WTC11 (cell line): ENCODE results near the gene METTL22.

Source experiments
- ATF2 ChIP-seq: sonication (generic); formaldehyde crosslinking; IDR thresholded peaks from 2 replicates; pipeline ENCODE4 v1.8.1; 2022; ENCODE audit warnings: low read depth, missing genetic modification reagents, borderline replicate concordance
- CTCF ChIP-seq: fragments of 200-600 bp; IDR thresholded peaks from 2 replicates; pipeline ENCODE4 v1.8.0; 2022; ENCODE audit warnings: antibody characterized with exemption
- ELF4 ChIP-seq: sonication (generic); formaldehyde crosslinking; IDR thresholded peaks from 2 replicates; pipeline ENCODE4 v1.8.1; 2022; ENCODE audit warnings: low read depth, mild to moderate bottlenecking, moderate library complexity, missing genetic modification reagents
- IRF1 ChIP-seq: sonication (generic); formaldehyde crosslinking; IDR thresholded peaks from 2 replicates; pipeline ENCODE4 v1.8.0; 2023; ENCODE audit warnings: missing genetic modification reagents
- MAX ChIP-seq: sonication (generic); formaldehyde crosslinking; IDR thresholded peaks from 2 replicates; pipeline ENCODE4 v1.8.0; 2022; ENCODE audit warnings: mild to moderate bottlenecking, missing genetic modification reagents
- RORB ChIP-seq: fragments of 250-450 bp; sonication (Bioruptor Pico); IDR thresholded peaks from 2 replicates; pipeline ENCODE4 v1.9.0; 2021; ENCODE audit warnings: mild to moderate bottlenecking
- STAT6 ChIP-seq: sonication (generic); formaldehyde crosslinking; conservative IDR thresholded peaks from 2 replicates; pipeline ENCODE4 v1.8.1; 2023; ENCODE audit warnings: mild to moderate bottlenecking, low read depth, missing genetic modification reagents, moderate library complexity
- USF2 ChIP-seq: sonication (generic); formaldehyde crosslinking; IDR thresholded peaks from 2 replicates; pipeline ENCODE4 v1.8.1; 2023; ENCODE audit warnings: mild to moderate bottlenecking, missing genetic modification reagents, moderate library complexity
- ZNF416 ChIP-seq: fragments of 250-450 bp; sonication (Bioruptor Pico); IDR thresholded peaks from 2 replicates; pipeline ENCODE4 v1.9.0; 2021; ENCODE audit warnings: mild to moderate bottlenecking, inconsistent platforms

GRCh38 chr16:8645141-8645521 lies 23.6 kb downstream of the METTL22 start:
- TF ChIP-seq CTCF, result no peak
- TF ChIP-seq STAT6 (CRISPR knock-in tag), result no peak
- TF ChIP-seq ZNF416, result no peak
- TF ChIP-seq RORB (CRISPR knock-in tag), result no peak
- no peak for TF ChIP-seq ATF2 (CRISPR knock-in tag)
- no peak for TF ChIP-seq IRF1 (CRISPR knock-in tag)
- TF ChIP-seq MAX (CRISPR knock-in tag), result no peak
- TF ChIP-seq ELF4 (CRISPR knock-in tag), result no peak
- TF ChIP-seq USF2 (CRISPR knock-in tag), result no peak
